KMS-11 (cell line): ENCODE data around the gene TMEM25.
"Not testable (repeated sequence)": the region's sequence is repeated elsewhere in the genome, so short reads cannot be mapped to it uniquely, and the experiment has no call there.

Source experiments
- H2AFZ ChIP-seq: fragments of 200-600 bp; sonication (generic); 2 replicates; pipeline ENCODE4 v1.6.1; 2016; ENCODE audit warnings: antibody characterized with exemption, mixed run types, low read depth
- H3K27ac ChIP-seq: fragments of 200-600 bp; sonication (generic); 2 replicates; pipeline ENCODE4 v1.6.1; 2016; ENCODE audit warnings: mild to moderate bottlenecking, mixed run types
- H3K27me3 ChIP-seq: fragments of 200-600 bp; sonication (generic); 2 replicates; pipeline ENCODE4 v1.6.1; 2017; ENCODE audit warnings: mild to moderate bottlenecking, low read depth, mixed run types, moderate library complexity; ENCODE audit not compliant: insufficient read depth
- H3K36me3 ChIP-seq: fragments of 200-600 bp; sonication (generic); 2 replicates; pipeline ENCODE4 v1.6.1; 2017; ENCODE audit warnings: mild to moderate bottlenecking, mixed run types; ENCODE audit not compliant: insufficient read depth
- H3K4me1 ChIP-seq: fragments of 200-600 bp; sonication (generic); 2 replicates; pipeline ENCODE4 v1.6.1; 2016; ENCODE audit warnings: mild to moderate bottlenecking, low read depth, mixed run types; ENCODE audit not compliant: poor library complexity, severe bottlenecking
- H3K4me2 ChIP-seq: fragments of 200-600 bp; sonication (generic); 2 replicates; pipeline ENCODE4 v1.7.0; 2016; ENCODE audit warnings: mild to moderate bottlenecking, mixed run types
- H3K4me3 ChIP-seq: fragments of 200-600 bp; sonication (generic); IDR thresholded peaks from 2 replicates; pipeline ENCODE4 v1.6.1; 2017; ENCODE audit warnings: low read depth, low read length, mixed read lengths; ENCODE audit not compliant: insufficient read depth
- H3K79me2 ChIP-seq: fragments of 200-600 bp; sonication (generic); 2 replicates; pipeline ENCODE4 v1.6.1; 2016; ENCODE audit warnings: low read depth, mixed run types; ENCODE audit not compliant: insufficient read depth
- H3K9ac ChIP-seq: fragments of 200-600 bp; sonication (generic); 2 replicates; pipeline ENCODE4 v1.6.1; 2016; ENCODE audit warnings: mild to moderate bottlenecking, mixed run types
- H4K20me1 ChIP-seq: fragments of 200-600 bp; sonication (generic); 2 replicates; pipeline ENCODE4 v1.6.1; 2016; ENCODE audit warnings: mild to moderate bottlenecking, mixed run types; ENCODE audit not compliant: insufficient read depth
- CTCF ChIP-seq: fragments of 200-600 bp; sonication (generic); conservative IDR thresholded peaks from 2 replicates; pipeline ENCODE4 v1.6.1; 2017; ENCODE audit warnings: low read depth, mild to moderate bottlenecking, antibody characterized with exemption, low read length, moderate library complexity, mixed read lengths

The TMEM25 gene

GRCh38 chr11:118530683-118531596, at the start of gene TMEM25:
Gene TMEM25 (plus strand): TSS chr11:118531192. CDS start chr11:118531802, 610 bp downstream.
- Histone ChIP-seq H3K4me1 (peaks cover 14% of the 10 kb centered on the region), H3K4me3 (no peak within 1 kb of the TSS), H3K36me3 (no peaks in the 10 kb centered on the region), H3K27me3 (no peaks in the 10 kb centered on the region), H3K27ac (no peak within 1 kb of the TSS; the same call in 1 of the 2 replicates), H3K9ac (peak within 1 kb of the TSS; percentile 66), H2AFZ (peak within 1 kb of the TSS; percentile 71), H3K4me2 (peak within 1 kb of the TSS; percentile 88), H3K79me2 (no peaks in the 10 kb centered on the region), H4K20me1 (no peaks in the 10 kb centered on the region)
- TF ChIP-seq CTCF, result no peak

- not testable (repeated sequence) for H4K20me1 ChIP-seq, H3K79me2 ChIP-seq, H3K4me2 ChIP-seq, H3K36me3 ChIP-seq, H3K27me3 ChIP-seq, H3K4me1 ChIP-seq, H3K4me3 ChIP-seq, H2AFZ ChIP-seq, H3K27ac ChIP-seq, H3K9ac ChIP-seq
Observed at GRCh38 chr11:118481238-118481637, 49.8 kb upstream of the TMEM25 start.

- Histone ChIP-seq H4K20me1 (no peaks in the 10 kb centered on the region), H3K4me1 (no peaks in the 10 kb centered on the region), H2AFZ (no peak overlapping the region), H3K27ac (no peak overlapping the region), H3K79me2 (no peaks in the 10 kb centered on the region), H3K27me3 (no peaks in the 10 kb centered on the region), H3K4me2 (no peak overlapping the region), H3K36me3 (no peaks in the 10 kb centered on the region), H3K4me3 (no peak overlapping the region), H3K9ac (no peak overlapping the region)
- TF ChIP-seq CTCF, result no peak
Observed at GRCh38 chr11:118484405-118484804, 46.6 kb upstream of the TMEM25 start.

GRCh38 chr11:118485273-118485672, 45.7 kb upstream of the TMEM25 start:
- H3K4me3 ChIP-seq, result no peak overlapping the region
- no peaks in the 10 kb centered on the region for H3K27me3 ChIP-seq
- H3K4me1 ChIP-seq, result no peaks in the 10 kb centered on the region
- H3K27ac ChIP-seq, result no peak overlapping the region
- peak; percentile 28; the same call in 1 of the 2 replicates for TF ChIP-seq CTCF
- no peaks in the 10 kb centered on the region for H4K20me1 ChIP-seq
- no peaks in the 10 kb centered on the region for H3K36me3 ChIP-seq
- H3K79me2 ChIP-seq, result no peaks in the 10 kb centered on the region
- H2AFZ ChIP-seq, result no peak overlapping the region
- H3K4me2 ChIP-seq, result no peak overlapping the region
- no peak overlapping the region for H3K9ac ChIP-seq
